Stimulated activated CD8-positive, alpha-beta memory T cell treated with anti-CD3 and anti-CD28 coated beads, Interleukin-12 subunit alpha, Interleukin-12 subunit beta, amount 100 ng/mL, for 4 hours (primary cell): ENCODE data around the gene RABL2B.

Experiments used
- DNase-seq: peaks from one replicate; pipeline ENCODE4 v3.0.0-alpha.2; 2020; ENCODE audit warnings: low read depth

Gene RABL2B

DNA sequence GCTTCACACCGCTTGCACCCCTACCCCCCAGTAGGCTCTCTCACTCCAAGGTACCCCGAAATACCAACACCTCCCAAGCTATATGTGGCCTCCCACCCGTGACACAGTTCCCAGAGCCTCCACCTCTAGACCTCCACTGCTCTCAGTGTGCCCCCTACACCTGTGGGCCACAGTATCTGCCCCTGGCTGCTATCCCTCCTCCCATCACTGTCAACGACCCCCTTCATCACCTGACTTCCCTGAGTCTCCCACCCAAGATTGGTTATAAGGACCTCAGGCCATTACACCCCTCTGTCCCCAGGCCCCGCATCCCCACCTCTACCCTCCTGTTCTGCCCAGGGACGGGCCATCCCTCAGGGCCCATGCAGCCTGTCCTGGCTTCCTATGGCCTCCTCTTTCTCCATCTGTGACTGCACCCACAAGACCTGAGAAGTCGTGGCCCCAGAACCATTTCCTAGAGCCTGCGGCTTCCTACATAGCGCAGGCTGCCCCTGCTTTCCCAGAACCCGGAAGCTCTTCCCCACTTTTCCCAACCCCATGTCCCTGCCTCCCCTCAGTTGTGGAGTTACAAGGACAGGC, 44.7 kb downstream of the RABL2B start:
- no peak for DNase-seq

DNA sequence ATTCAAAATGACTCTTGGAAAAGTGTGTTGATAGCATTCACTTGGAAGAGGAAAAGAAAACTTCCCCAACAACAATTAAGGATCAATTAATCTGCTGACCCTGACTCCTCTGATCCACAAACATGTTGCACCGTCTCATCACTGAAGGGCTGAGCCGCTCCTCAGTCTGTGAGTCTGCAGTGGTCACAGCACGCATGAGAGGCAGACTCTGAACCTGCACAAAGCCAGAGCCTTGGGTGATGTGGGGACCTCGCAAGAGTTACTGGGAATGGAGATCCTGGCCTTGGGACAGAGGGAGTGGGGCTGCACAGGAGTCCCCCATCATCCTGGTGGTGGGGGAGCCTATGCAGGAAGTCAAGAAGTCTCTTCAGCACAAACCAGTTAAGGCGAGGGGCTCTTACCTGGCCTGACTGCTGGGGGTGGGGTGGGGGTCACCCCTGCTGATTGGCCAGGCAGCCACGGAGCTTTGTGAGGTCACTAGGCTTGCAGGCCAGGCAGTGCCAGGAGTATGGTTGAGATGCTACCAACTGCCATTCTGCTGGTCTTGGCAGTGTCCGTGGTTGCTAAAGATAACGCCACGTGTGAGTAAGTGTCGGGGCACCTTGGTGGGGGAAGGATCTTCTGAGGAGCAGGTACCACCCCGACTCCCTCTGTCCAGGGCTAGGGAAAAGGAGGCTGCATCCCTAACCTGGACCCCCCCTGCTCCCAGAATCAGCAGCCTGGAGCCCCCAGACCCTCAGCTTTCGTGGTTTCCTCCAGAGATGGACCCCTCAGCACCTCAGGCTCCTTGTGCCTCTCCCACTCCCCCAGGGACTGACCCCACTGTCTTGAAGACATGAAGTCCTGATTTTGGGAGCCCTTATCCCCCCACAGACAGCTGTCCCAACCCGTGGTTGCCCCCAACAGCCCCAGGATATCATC, 45.4 kb downstream of the RABL2B start, which contains the start of gene ACR:
ACR (plus strand) TSS at position 477 of the 921 bp plus-strand sequence; CDS start at position 509, 32 bp downstream.
- DNase-seq, result no peak

DNA sequence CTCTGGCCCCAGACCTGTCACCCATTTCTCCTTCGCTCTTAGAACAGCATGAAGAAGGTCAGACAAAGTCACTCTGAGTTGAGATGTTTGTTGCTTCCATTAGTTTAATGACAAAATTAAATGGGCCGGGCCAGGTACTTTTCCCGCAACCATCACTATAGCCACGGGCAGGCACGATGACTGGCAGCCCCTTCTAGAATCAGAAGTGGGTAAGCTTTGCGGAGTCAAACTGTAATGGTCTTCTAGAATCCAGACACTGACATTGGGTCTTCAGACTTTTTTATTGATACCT, 47.8 kb downstream of the RABL2B start:
- no peak for DNase-seq

DNA sequence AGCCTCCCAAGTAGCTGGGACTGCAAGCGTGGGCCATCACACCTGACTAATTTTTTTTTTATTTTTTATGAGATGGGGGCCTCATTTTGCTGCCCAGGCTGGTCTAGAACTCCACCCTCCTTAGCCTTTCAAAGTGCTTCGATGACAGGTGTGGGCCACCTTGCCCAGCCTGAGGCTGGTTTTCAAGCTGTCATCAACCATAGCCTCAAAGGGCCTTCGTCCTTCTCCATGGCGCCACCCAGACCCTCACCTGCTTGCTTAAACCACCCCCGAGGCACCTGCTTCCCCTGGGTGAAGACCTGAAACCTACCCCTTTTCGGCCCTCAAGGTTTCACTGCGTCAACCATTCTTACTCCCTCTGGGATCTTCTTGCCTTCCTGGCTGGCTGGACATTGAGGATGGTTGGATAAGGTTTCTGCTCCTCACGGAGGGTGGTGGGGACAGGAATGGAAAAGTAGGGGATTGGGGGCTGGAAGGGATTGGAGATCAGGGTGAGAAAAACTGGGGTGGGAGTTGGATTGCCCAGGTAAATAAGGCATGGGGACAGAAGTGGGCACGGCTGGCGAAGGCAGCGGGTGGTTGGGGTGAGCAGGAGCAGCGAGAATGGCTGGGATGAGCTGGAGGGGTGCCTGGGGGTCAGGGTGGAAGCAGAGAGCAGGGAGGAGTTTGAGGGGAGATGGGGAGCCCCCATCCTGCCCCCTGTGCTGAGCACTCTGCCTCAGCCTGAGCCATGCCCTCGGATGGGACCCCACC, 48.3 kb downstream of the RABL2B start:
- no peak for DNase-seq

DNA sequence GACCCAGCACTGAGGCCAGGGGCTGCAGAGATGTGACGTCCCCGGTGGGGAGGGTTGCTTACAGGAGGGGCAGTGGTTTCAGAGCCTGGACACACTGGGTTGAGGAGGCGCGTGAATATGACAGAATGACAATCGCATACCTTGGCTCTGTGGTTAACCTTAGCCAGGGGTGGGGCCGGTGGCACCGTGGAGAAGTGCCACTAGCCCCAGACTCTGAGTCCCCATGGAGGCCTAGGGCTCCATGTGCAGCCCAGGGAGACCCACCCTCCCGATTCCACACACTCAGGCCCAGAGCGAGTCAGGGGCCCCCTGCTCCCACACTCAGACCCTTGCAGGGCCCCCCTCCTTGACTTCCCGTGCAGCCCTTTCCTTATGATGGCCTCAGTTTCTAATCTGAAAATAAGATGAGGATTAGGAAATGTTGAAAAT, 49.1 kb downstream of the RABL2B start:
- no peak for DNase-seq

DNA sequence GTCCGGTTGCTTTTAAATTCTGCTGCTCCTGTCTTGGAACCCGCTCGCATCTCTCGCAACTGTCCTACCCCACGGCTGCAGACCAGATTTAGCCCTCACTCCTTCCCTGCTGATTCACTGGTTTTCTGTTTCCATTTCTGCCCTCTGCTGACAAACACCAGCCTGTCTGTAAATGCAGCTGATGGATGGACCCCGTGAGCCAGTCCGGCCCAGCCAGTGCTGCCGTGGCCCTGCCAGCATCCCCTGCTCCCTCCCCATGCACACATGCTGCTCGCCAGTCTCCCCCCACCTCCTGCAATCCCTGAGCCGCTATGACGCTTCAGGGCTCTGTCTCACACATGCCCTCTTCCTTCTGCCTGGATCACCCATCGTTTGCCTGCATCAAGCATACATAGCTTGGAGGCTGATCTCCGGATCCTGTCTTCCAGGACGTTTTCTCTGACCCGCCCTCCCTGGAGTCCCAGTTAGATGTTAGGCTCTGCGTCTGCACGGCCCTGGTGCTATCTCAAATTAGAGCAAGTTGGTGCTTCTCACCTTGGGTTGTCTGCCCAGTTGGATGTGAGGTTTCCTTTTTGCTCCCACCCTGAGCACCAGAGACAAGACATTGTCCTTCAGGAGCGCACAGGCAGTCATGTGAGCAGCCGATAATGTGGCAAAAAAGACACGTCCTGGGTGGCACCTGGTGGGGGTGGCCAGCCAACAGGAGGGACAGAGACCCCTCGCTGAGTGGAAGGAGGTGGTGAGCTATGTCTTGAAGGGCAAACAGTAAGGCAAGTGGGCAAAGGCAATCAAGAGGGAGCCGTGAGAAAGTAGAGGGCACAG, 49.7 kb downstream of the RABL2B start:
- no peak for DNase-seq

DNA sequence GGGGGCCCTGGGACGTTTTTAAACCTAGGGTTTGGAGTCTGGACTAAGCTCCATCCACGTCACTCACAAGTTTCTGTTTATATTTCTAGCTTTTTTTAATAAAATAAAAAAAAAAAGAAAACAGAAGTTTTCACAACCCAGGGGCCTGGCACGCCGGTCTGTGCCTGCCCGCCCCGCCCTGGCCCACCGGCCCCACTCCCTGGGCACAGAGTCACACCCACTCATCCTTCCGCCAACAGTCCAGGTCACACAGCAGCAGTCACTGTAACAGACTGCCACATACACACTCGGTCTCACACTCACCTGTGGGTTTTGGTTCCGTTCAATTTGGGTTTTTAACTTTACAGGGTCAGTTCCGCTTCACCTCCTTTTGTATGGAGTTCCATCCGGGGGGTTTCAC, 50.8 kb downstream of the RABL2B start:
- no peak for DNase-seq

DNA sequence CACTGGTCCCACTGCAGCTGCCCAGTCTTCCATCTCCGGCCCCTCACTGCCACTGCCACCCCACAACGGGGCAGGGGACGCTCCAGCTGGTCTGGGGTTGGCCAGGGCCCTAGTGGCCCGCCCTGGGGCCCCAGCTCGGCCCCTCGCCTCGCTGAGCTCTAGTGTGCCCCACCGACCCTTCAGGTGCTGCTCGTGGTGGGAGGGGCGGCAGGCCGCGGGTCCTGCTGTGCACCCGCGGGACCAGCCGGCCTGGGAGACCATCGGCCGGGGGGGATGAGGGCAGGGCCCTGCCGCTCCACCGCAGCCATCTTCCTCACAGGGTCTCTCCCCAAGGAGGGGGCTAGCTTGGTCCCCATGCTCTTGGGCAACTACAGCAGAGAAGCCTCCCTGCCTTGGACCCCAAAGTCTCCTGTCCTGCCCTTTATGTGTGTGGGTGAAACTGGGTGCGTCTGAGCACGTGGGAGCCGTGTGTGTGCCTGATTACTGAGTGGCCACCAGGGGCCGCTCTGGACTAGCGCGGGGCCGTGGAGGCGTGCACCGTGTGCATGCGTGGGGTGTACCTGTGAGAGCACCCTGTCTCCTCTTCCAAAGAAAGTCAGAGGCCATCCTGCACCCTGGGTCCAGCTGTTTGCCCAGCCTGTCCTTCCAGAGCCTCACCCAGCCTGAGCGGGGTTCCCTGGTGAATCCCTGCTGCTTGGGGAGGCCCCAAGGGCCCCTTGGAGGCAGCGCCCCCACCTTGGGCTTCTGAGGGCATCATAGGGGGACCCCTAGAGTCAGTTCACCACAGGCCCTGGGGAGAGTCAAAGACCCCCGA, 51.4 kb downstream of the RABL2B start:
- DNase-seq, result no peak

DNA sequence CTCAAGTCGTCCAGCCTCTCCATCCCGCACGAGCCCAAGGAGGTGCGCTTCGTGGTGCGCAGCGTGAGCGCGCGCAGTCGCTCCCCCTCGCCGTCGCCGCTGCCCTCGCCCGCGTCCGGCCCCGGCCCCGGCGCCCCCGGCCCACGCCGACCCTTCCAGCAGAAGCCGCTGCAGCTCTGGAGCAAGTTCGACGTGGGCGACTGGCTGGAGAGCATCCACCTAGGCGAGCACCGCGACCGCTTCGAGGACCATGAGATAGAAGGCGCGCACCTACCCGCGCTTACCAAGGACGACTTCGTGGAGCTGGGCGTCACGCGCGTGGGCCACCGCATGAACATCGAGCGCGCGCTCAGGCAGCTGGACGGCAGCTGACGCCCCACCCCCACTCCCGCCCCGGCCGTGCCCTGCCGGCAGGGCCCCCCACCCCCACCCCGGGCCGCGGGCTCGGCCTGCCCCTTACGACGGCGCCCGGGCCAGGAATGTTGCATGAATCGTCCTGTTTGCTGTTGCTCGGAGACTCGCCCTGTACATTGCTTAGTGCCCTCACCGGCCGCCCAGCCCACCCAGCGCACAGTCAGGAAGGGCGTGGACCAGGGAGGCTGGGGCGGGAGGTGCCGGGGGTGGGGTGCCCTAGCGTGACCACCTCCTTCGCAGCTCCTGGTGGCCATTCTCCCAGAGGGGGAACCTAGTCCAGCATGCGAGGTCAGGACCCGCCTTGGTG, 52.3 kb downstream of the RABL2B start:
- DNase-seq, result no peak

DNA sequence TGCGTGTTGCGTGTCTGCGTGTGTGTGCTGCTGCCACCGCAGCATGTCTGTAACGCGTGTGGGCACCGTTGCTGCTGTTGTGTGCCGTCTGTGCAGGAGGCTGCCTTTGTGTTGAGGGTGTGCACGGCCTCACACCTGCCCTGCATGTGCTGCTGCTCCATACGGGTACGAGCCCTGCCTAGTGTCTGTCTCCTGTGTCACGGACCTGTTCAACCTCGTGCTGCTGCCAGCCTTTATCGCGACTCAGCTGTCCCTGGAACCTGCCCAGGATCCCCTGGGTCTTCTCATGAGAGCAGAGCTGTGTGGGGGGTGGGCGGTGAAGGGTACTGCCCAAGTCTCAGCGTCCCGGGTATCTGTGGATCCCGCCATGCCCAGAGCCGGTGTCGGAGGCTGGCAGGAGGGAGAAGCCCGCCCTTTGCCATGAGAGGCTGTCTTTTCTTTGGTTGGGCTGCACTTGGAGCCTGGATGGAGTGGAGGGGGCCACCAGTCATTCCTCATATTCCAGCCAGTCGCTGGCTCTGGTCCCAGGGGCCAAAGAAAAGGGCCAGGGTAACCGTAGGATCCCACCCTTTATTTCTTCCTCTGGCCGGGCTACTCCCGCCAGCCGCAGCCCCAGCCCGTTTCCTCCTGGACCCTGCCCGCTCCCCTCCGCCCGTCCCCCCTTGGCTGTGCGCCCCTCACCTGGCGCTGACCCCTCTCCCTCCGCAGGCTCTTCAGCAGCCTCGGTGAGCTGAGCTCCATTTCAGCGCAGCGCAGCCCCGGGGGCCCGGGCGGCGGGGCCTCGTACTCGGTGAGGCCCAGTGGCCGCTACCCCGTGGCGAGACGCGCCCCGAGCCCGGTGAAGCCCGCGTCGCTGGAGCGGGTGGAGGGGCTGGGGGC, 53.2 kb downstream of the RABL2B start:
- DNase-seq, result no peak

DNA sequence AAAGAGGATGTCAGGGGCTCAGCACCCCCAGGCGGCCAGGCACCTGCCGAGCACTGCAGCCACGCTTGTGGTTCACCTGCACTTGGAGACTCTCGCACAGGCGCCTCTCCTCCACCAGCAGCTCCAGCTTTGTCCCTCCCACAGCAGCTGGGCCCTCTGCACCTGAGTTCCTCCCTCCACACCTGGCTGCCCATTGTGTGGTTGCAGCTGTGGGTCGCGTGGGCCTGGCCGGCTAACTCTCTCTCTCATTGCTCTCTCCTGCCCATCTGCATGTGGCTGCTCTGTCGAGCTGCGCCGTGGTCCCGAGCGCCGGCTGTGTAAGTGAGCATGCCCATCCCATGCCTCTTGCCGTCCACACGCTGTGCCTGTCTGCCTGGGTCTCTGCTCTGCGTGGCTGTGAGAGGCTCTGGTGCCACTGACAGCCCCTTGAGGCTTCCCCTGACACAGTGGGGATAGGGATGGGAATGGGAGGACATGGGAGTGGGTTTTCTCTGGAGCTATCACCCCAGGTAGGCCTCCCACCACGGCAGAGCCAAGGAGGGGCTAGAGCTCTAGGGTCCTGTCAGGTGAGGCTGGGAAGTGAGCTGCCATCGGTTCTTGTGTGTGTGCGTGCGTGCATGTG, 53.9 kb downstream of the RABL2B start:
- no peak for DNase-seq

DNA sequence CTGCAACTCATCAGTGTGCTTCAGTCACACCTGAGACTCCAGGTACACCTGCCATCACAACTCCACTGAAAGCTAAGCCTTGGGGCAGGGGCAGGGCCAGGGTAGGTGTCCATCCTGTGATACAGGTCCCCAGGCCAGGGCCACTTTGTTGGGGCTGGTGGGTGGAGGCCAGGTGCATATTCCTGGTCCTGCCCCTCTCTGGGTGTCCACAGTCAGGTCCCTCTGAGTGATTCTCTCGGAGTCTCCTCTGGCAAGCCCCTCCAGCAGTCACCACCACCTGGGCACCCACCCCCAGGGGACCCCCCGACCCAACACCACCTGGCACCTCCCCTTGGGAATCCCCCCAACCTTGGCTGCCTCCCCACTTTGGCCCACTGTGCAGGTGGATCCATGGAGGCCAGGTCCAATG, 54.9 kb downstream of the RABL2B start:
- no peak for DNase-seq

DNA sequence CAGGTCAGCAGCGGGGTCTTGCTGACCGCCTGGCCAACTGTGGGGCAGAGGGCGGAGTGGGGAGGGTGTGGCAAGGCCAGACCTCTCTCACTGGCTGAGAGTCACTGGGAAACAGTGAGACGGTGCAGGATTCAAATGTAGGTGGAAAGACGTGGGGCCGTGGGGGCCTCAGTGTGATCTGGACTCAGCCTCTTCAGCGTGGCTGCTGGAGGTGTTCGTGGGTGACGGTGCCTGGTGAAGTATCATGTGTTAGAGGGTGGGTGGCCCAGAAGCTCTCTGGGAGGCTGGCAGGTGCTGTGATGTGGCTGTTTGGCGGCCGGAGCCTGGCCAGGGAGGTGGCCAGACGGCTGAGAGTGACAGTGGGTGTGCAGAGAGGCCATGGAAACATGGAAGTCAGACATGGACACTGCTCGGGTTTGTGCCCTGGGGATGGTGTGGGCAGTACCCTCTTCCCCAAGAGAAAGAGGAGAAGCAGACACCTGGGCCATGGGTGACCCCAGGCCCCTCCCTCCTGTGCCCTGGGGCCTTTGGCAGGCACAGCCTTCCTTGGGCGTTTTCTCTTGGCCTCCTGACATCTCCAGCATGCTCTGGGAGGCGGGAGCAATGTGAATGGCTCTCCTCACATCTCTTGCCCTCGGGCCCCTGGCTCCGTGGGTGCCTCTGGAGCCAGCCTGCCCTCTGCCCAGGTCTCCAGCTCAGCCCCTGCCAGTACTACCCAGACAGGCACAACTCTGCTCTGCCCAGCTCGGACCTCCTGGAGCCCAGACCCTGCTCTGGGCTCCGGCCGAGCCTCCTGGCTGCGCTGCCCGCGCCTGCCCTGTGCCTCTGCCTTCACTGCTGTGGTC, 55.5 kb downstream of the RABL2B start:
- no peak for DNase-seq

DNA sequence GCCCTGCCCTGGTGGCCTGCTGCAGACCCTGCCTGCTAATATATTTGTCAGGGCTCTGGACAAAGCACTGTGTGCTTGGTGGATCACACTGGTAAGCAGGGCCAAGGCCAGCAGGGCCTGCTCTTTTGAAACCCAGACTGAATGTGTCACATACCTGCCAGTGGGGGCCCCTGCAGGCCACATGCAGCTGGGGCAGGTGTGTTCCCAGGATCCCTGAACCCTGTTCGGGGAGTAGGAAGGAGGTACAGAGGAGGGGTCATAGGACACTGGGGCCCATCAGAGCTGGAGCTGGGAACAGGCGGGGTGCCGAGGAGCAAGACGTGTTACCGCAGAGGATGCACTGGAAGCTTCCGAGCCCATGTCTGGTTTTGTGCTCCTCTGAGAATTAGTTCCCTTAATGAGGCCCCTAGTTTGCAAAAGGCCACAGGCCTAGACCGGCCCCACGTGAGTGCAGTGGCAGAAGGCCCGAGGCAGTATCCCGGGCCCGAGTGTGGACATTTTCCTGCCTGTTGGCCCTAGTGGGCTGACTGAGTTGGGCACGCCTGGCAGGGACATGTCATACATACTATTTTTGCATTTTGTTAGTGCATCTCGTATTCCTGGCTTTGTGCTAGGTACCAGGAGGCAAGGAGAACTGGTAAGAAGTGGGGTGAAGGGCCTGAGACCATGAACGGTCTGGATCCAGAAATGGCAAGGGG, 56.6 kb downstream of the RABL2B start:
- DNase-seq, result no peak

DNA sequence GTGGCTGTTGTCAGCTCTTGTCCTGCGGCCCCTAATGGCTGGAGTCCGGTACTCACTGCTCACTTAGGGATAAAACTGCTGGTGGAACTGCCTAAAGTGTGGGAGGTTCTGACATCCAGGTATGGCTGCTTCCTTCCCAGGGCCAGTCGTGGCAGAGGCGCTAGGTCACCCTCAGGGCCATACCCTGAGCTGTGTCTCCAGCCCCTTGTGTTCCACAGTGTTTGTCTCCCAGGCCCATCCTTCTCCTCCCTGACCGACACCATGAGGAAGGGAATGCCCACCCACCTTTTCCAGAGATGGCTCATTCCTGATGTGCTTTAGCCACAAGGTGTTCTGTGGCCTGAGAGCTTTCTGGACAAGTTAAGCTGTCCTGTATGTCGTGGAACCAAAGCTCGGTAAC, 57.8 kb downstream of the RABL2B start:
- no peak for DNase-seq

DNA sequence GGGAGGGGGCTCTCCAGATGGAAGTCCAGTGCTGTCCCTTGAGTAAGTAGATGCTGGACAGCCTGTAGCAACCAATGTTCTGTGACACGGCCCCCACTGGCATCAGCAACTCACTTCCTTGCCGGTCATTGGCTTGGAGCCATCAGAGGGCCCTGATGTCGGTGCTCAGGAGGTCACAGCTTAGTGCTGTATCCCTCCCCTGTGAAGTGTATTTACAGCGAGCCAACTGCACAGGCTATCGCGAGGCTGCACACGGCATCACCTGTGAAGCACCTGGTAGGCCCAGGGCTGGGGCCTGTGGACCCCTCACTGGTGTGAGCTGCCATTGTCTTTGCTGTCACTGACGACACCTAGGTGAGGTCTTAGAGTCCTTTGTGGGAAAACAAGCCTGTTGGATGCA, 58.8 kb downstream of the RABL2B start:
- DNase-seq, result no peak

DNA sequence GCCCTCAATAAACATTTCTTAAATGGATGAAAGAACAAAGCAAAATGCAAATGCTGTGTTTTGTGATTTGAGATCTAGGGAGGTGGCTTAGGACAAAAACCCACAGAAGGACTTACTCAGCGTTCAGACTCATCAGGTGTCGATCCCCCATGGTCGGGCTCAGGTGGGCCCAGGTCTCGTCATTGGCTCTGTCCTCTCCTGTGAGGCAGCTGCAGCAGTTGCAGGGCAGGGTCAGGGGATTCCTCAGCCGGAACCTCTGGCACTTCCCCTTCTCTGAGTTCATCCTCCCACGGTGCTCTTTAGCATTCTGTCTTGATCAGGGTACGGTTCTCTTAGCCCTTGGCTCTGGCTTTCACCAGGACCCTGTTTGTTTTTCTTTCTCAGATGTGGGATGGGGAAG, 59.4 kb downstream of the RABL2B start:
- no peak for DNase-seq
